AG04449 (cell line): ENCODE results near the gene POLR3B.
"Not testable (repeated sequence)": the region's sequence is repeated elsewhere in the genome, so short reads cannot be mapped to it uniquely, and the experiment has no call there.

Source experiments
- CTCF ChIA-PET: fragments of 350-600 bp; formaldehyde crosslinking; extraction: SDS; loops from one replicate; lab custom pipeline; 2021; ENCODE audit warnings: antibody characterized with exemption; lab: Yijun Ruan, JAX
- POLR2A ChIA-PET: fragments of 400-600, 350-600 bp; formaldehyde crosslinking; extraction: SDS; loops from one replicate; lab custom pipeline; 2020; ENCODE audit warnings: antibody characterized with exemption, inconsistent platforms; lab: Yijun Ruan, JAX
- DNase-seq: peaks from one replicate; pipeline ENCODE4 v3.0.0-alpha.2; 2010; ENCODE audit warnings: low read depth, low spot score
- H3K4me3 ChIP-seq: 2 replicates; pipeline ENCODE4 v1.5.1; 2011; ENCODE audit warnings: low read depth, mild to moderate bottlenecking, control low read depth, low read length
- CTCF ChIP-seq: IDR thresholded peaks from one replicate; pipeline ENCODE4 v1.5.1; 2011; ENCODE audit warnings: mild to moderate bottlenecking, moderate library complexity, low read length, control low read depth, inconsistent platforms; ENCODE audit not compliant: insufficient read depth; ENCODE audit errors: missing control alignments

POLR3B gene

GRCh38 chr12:106311139-106311538 lies 46.4 kb upstream of the POLR3B start:
- H3K4me3 ChIP-seq: no peak overlapping the region
- POLR2A ChIA-PET: no interaction called here
- TF ChIP-seq CTCF: no peak
- CTCF ChIA-PET: interaction anchor here (1.2 to 1.5 kb wide), 2 partner anchors 26 to 47 kb away, joined by 4 to 6 read pairs; partner anchors contain the start of gene POLR3B
- no peak for DNase-seq

GRCh38 chr12:106313413-106313812 lies 44.1 kb upstream of the POLR3B start:
- POLR2A ChIA-PET, CTCF ChIA-PET, H3K4me3 ChIP-seq, DNase-seq: not testable (repeated sequence)

- no peak for DNase-seq
- ChIA-PET POLR2A (no interaction called here), CTCF (no interaction called here)
- H3K4me3 ChIP-seq: no peak overlapping the region
- no peak for TF ChIP-seq CTCF
Measured at GRCh38 chr12:106315523-106315922, 42.0 kb upstream of the POLR3B start.

GRCh38 chr12:106317406-106318082 lies 40.0 kb upstream of the POLR3B start:
- no peak for DNase-seq
- CTCF ChIA-PET: interaction anchor here (0.9 to 1.9 kb wide), 3 partner anchors 9 to 91 kb away, joined by 3 to 8 read pairs (median 5); no protein-coding TSS in a partner anchor
- POLR2A ChIA-PET: no interaction called here
- TF ChIP-seq CTCF: no peak
- H3K4me3 ChIP-seq: no peak overlapping the region

GRCh38 chr12:106321139-106321850 lies 36.3 kb upstream of the POLR3B start:
- no peak overlapping the region for H3K4me3 ChIP-seq
- ChIA-PET CTCF (interaction anchor here (2.3 kb wide), 1 partner anchor 97 kb away, joined by 6 read pairs; no protein-coding TSS in a partner anchor), POLR2A (no interaction called here)
- TF ChIP-seq CTCF: no peak
- no peak for DNase-seq

- CTCF ChIA-PET: interaction anchor here (1.0 kb wide), 1 partner anchor 596 kb away, joined by 3 read pairs; no protein-coding TSS in a partner anchor
- POLR2A ChIA-PET: no interaction called here
- TF ChIP-seq CTCF: no peak
- no peak for DNase-seq
- H3K4me3 ChIP-seq: no peak overlapping the region
Measured at GRCh38 chr12:106323537-106323936, 34.0 kb upstream of the POLR3B start.
